ENCODE measurements around the gene EZH2. TPM values are rescaled to one million over a fixed set of nuclear protein-coding genes. Genes with fewer than 3 reads are reported as not detected.

The EZH2 gene
- total RNA-seq, 3 donors from 2014 or later (not counting 1 experiment from before 2014, with no cell fraction given): 33.4 to 42.7 (median 35.8) TPM

- TF ChIP-seq CTCF (IDR thresholded peaks at IDR 0.05): no peak
- Mint-ChIP-seq H3K36me3 (peaks cover 21% of the 10 kb centered on the region), H3K4me3 (no peak overlapping the region), H3K27ac (peak overlapping the region; percentile 41 to 50), H3K4me1 (peaks cover 13 to 16% of the 10 kb centered on the region in 2 donors), H3K27me3 (ENCODE audit: low read depth in 2 of 2) (no peaks in the 10 kb centered on the region), H3K9me3 (no peaks in the 10 kb centered on the region)
- Histone ChIP-seq H3K36me3 (ENCODE audit: control insufficient read depth, insufficient read depth, low read length) (peaks cover 73% of the 10 kb centered on the region), H3K4me1 (ENCODE audit: control insufficient read depth, insufficient read depth, low read length) (peaks cover 4% of the 10 kb centered on the region), H3K9me3 (ENCODE audit: control insufficient read depth, insufficient read depth, low read length) (no peaks in the 10 kb centered on the region), H3K27ac (ENCODE audit: low read length) (no peak overlapping the region), H3K4me3 (ENCODE audit: low read length) (no peak overlapping the region), H3K27me3 (ENCODE audit: control insufficient read depth, insufficient read depth, low read length) (no peaks in the 10 kb centered on the region)
- no peak for ATAC-seq
- DNase-seq: no peak
- intact Hi-C loops (cut with micrococcal nuclease): no loop called here
- 78% methylated on average over 10 of the region's 10 CpGs for WGBS (ENCODE audit: insufficient coverage)
Measured at GRCh38 chr7:148796841-148797240, 87.2 kb downstream of the EZH2 start.

DNA sequence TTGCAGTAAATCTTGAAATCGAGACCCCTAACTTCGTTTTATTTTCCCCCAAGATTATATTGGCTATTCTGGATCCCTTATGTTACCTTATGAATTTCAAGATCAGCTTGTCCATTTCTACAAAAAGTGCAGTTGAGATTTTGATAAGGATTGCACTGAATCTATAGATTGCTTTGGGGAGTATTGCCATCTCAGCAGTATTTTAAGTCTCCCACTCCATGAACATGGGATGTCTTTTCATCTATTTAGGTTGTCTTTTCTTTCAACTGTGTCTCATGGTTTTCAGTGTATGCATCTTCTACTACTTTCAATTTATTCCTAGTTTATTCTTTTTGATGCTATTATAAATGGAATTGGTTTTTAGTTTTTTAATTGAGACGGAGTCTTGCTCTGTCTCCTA, 89.6 kb downstream of the EZH2 start:
- Mint-ChIP-seq H3K4me3 (no peak overlapping the region), H3K36me3 (peaks cover 28% of the 10 kb centered on the region), H3K27ac (peak overlapping the region in 1 of 2 donors; percentile 13), H3K9me3 (no peaks in the 10 kb centered on the region), H3K4me1 (peaks cover 13 to 16% of the 10 kb centered on the region in 2 donors), H3K27me3 (ENCODE audit: low read depth in 2 of 2) (no peaks in the 10 kb centered on the region)
- Histone ChIP-seq H3K9me3 (ENCODE audit: control insufficient read depth, insufficient read depth, low read length) (no peaks in the 10 kb centered on the region), H3K4me3 (ENCODE audit: low read length) (no peak overlapping the region), H3K27me3 (ENCODE audit: control insufficient read depth, insufficient read depth, low read length) (no peaks in the 10 kb centered on the region), H3K4me1 (ENCODE audit: control insufficient read depth, insufficient read depth, low read length) (peaks cover 4% of the 10 kb centered on the region), H3K36me3 (ENCODE audit: control insufficient read depth, insufficient read depth, low read length) (peaks cover 75% of the 10 kb centered on the region), H3K27ac (ENCODE audit: low read length) (no peak overlapping the region)
- ATAC-seq: no peak
- intact Hi-C loops (cut with micrococcal nuclease): no loop called here
- DNase-seq: no peak
- TF ChIP-seq CTCF (IDR thresholded peaks at IDR 0.05): no peak
- WGBS (ENCODE audit: insufficient coverage): 100% methylated on average over 3 of the region's 3 CpGs

DNA sequence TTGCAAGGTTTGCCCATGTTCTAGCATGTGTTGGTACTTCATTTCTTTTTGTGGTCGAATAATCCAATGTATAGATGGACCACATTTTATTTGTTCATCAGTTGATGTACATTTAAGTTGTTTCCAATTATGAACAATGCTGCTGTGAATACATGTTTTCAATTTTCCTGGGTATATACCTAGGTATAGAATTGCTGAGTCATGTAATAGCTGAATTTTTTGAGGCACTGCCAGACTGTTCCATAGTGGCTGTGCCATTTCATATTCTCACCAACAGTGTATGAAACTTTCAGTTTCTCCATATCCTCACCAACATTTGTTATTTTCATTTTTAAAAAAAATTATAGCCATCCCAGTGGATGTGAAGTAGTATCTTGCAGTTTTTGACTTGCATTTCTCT, 90.5 kb downstream of the EZH2 start:
- intact Hi-C loops (cut with micrococcal nuclease): no loop called here
- Histone ChIP-seq H3K4me1 (ENCODE audit: control insufficient read depth, insufficient read depth, low read length) (peaks cover 4% of the 10 kb centered on the region), H3K27me3 (ENCODE audit: control insufficient read depth, insufficient read depth, low read length) (no peaks in the 10 kb centered on the region), H3K27ac (ENCODE audit: low read length) (no peak overlapping the region), H3K36me3 (ENCODE audit: control insufficient read depth, insufficient read depth, low read length) (peaks cover 74% of the 10 kb centered on the region), H3K9me3 (ENCODE audit: control insufficient read depth, insufficient read depth, low read length) (no peaks in the 10 kb centered on the region), H3K4me3 (ENCODE audit: low read length) (no peak overlapping the region)
- Mint-ChIP-seq H3K4me1 (peaks cover 13 to 16% of the 10 kb centered on the region in 2 donors), H3K36me3 (peaks cover 28% of the 10 kb centered on the region), H3K4me3 (no peak overlapping the region), H3K27ac (peak overlapping the region in 1 of 2 donors; percentile 13), H3K9me3 (no peaks in the 10 kb centered on the region), H3K27me3 (ENCODE audit: low read depth in 2 of 2) (no peaks in the 10 kb centered on the region)
- ATAC-seq: no peak
- no peak for DNase-seq
- WGBS (ENCODE audit: insufficient coverage): 100% methylated on average over 1 of the region's 1 CpG
- no peak for TF ChIP-seq CTCF (IDR thresholded peaks at IDR 0.05)

GRCh38 chr7:148791546-148791945, 92.5 kb downstream of the EZH2 start:
- peaks cover 80% of the 10 kb centered on the region for H3K36me3 ChIP-seq (ENCODE audit: control insufficient read depth, insufficient read depth, low read length)
- no peaks in the 10 kb centered on the region for H3K27me3 ChIP-seq (ENCODE audit: control insufficient read depth, insufficient read depth, low read length)
- no peaks in the 10 kb centered on the region for H3K9me3 Mint-ChIP-seq
- intact Hi-C loops (cut with micrococcal nuclease): no loop called here
- no peak overlapping the region for H3K27ac Mint-ChIP-seq
- H3K4me3 Mint-ChIP-seq: no peak overlapping the region
- H3K4me1 ChIP-seq (ENCODE audit: control insufficient read depth, insufficient read depth, low read length): peaks cover 2% of the 10 kb centered on the region
- no peak for DNase-seq
- H3K9me3 ChIP-seq (ENCODE audit: control insufficient read depth, insufficient read depth, low read length): no peaks in the 10 kb centered on the region
- H3K4me1 Mint-ChIP-seq: peaks cover 12% of the 10 kb centered on the region in 2 donors
- no peak overlapping the region for H3K4me3 ChIP-seq (ENCODE audit: low read length)
- WGBS (ENCODE audit: insufficient coverage): 96% methylated on average over 15 of the region's 15 CpGs
- no peak for ATAC-seq
- H3K27me3 Mint-ChIP-seq (ENCODE audit: low read depth in 2 of 2): no peaks in the 10 kb centered on the region
- no peak overlapping the region for H3K27ac ChIP-seq (ENCODE audit: low read length)
- no peak for TF ChIP-seq CTCF (IDR thresholded peaks at IDR 0.05)
- H3K36me3 Mint-ChIP-seq: peaks cover 26% of the 10 kb centered on the region
